K562 (cell line): Measurements from ENCODE around the gene GNAZ. TPM values are rescaled to one million over a fixed set of nuclear protein-coding genes. Genes with fewer than 3 reads are reported as not detected.

Experiments used
- ATAC-seq: fragments of 200-7000 bp; cut with Tn5 transposase; 3 replicates; pipeline ENCODE4 v1.9.1; 2020; ENCODE audit warnings: moderate library complexity
- BruUV-seq: library from RNA; stranded (reverse); fragments of 400-500 nt; replicated peaks from 2 replicates; lab custom pipeline; 2021; lab: Mats Ljungman, UMichigan
- CTCF ChIA-PET: fragments of 300-600 bp; formaldehyde crosslinking; extraction: SDS; loops from one replicate; lab custom pipeline; 2021; ENCODE audit warnings: low intra/inter-chr PET ratio; lab: Yijun Ruan, JAX
- POLR2A ChIA-PET: fragments of 300-600, 350-650 bp; sonication (Branson Sonifier 250); formaldehyde crosslinking; extraction: SDS; loops from one replicate; lab custom pipeline; 2021; ENCODE audit warnings: antibody characterized with exemption, inconsistent platforms; lab: Yijun Ruan, JAX
- DNase-seq, 4 experiments: peaks; one replicate each; pipeline versions ENCODE4 v3.0.0 to v3.0.0-alpha.2; 2011 to 2018; ENCODE audit warnings: low spot score in 3 of 4, mixed read lengths in 3 of 4; ENCODE audit errors: extremely low read depth in 1 of 4
- FAIRE-seq: peaks from 2 replicates; lab custom pipeline; 2011; peaks lifted over from hg19 to GRCh38; lab: Jason Lieb, UNC
- H2AFZ ChIP-seq: 2 replicates; pipeline ENCODE4 v1.6.0; 2011; ENCODE audit warnings: low read depth, low read length, control low read depth, inconsistent platforms
- H3K27ac ChIP-seq: fragments of 200-600 bp; 3 replicates; pipeline ENCODE4 v1.8.0; 2011; ENCODE audit warnings: low read depth, mild to moderate bottlenecking, control low read depth, inconsistent platforms, low read length, moderate library complexity, mixed read lengths; ENCODE audit errors: extremely low read depth
- H3K27me3 ChIP-seq, 2 experiments: fragments of 300-600 bp in 1 of 2; 2 replicates in 1 of 2; 3 replicates in 1 of 2; pipeline versions ENCODE4 v1.6.0 to v1.8.0; 2011; ENCODE audit warnings: inconsistent platforms in 2 of 2, low read length in 2 of 2, mild to moderate bottlenecking in 1 of 2, mixed read lengths in 1 of 2, moderate library complexity in 1 of 2; ENCODE audit not compliant: control insufficient read depth in 2 of 2, insufficient read depth in 2 of 2
- H3K36me3 ChIP-seq: fragments of 300-600 bp; 3 replicates; pipeline ENCODE4 v1.8.0; 2011; ENCODE audit warnings: mild to moderate bottlenecking, low read length, inconsistent platforms; ENCODE audit not compliant: control insufficient read depth, insufficient read depth
- H3K4me1 ChIP-seq, 2 experiments: fragments of 200-600 bp in 1 of 2; replicated peaks in 1 of 2; 2 replicates in 1 of 2; 3 replicates in 1 of 2; pipeline versions ENCODE4 v1.5.1 to v1.8.0; 2011; ENCODE audit warnings: inconsistent platforms in 2 of 2, low read length in 2 of 2, mild to moderate bottlenecking in 1 of 2, mixed read lengths in 1 of 2, moderate library complexity in 1 of 2; ENCODE audit not compliant: control insufficient read depth in 2 of 2, insufficient read depth in 2 of 2
- H3K4me2 ChIP-seq: 2 replicates; pipeline ENCODE4 v1.6.1; 2011; ENCODE audit warnings: low read length, control low read depth, inconsistent platforms, mixed read lengths; ENCODE audit not compliant: insufficient read depth
- H3K4me3 ChIP-seq: fragments of 200-600 bp; sonication (generic), shearing (Covaris generic); 2 replicates; pipeline ENCODE4 v1.5.1; 2016; ENCODE audit warnings: control low read depth, inconsistent platforms
- H3K79me2 ChIP-seq: fragments of 200-600 bp; 3 replicates; pipeline ENCODE4 v1.8.0; 2011; ENCODE audit warnings: low read length, inconsistent platforms; ENCODE audit not compliant: control insufficient read depth, insufficient read depth
- H3K9ac ChIP-seq, 2 experiments: 2 replicates each; pipeline versions ENCODE4 v1.6.0 to v1.6.1; 2011; ENCODE audit warnings: low read depth in 2 of 2, low read length in 2 of 2, control low read depth in 1 of 2, inconsistent platforms in 1 of 2, mild to moderate bottlenecking in 1 of 2, mixed read lengths in 1 of 2; ENCODE audit not compliant: insufficient read depth in 1 of 2
- H3K9me1 ChIP-seq: one replicate; pipeline ENCODE4 v1.6.0; 2011; ENCODE audit warnings: inconsistent platforms, mild to moderate bottlenecking, low read length, moderate library complexity; ENCODE audit not compliant: control insufficient read depth, insufficient read depth
- H3K9me3 ChIP-seq: replicated peaks from 2 replicates; pipeline ENCODE4 v1.5.1; 2011; ENCODE audit warnings: low read depth, low read length, inconsistent platforms; ENCODE audit not compliant: control insufficient read depth, insufficient read depth
- H4K20me1 ChIP-seq: replicated peaks from 2 replicates; pipeline ENCODE4 v1.6.1; 2011; ENCODE audit warnings: low read length, inconsistent platforms, mixed read lengths; ENCODE audit not compliant: control insufficient read depth, insufficient read depth
- IFI16 ChIP-seq: fragments of 250-450 bp; sonication (Bioruptor Pico); IDR thresholded peaks from 2 replicates; pipeline ENCODE4 v2.1.2; 2022; ENCODE audit warnings: mild to moderate bottlenecking, inconsistent platforms
- SMARCA5 ChIP-seq: fragments of 450-650 bp; IDR thresholded peaks from 2 replicates; pipeline ENCODE4 v1.6.1; 2016
- TBP ChIP-seq: optimal IDR thresholded peaks from 2 replicates; pipeline ENCODE3; 2011; ENCODE audit warnings: low read depth, low read length, improper control_type of control experiment
- ZC3H4 ChIP-seq: sonication (generic); formaldehyde crosslinking; IDR thresholded peaks from 2 replicates; pipeline ENCODE4 v1.9.0; 2021; ENCODE audit warnings: missing genetic modification reagents, borderline replicate concordance
- WGBS: fragments of 100-300 bp; shearing (Covaris generic); methylation state at CpG from one replicate; pipeline ENCODE4 v1.1.6; 2016; ENCODE audit warnings: low coverage, mixed read lengths; ENCODE audit not compliant: insufficient coverage; ENCODE audit errors: missing lambda C conversion rate; 5-methylcytosine and 5-hydroxymethylcytosine counted together
- in situ Hi-C: fragments of 300-500 bp; cut with MboI; formaldehyde crosslinking; loops from 4 replicates; pipeline ENCODE4 v1.15.0; 2018; ENCODE audit warnings: inconsistent platforms, mixed read lengths
- intact Hi-C: fragments of 100-400 bp; cut with micrococcal nuclease; formaldehyde crosslinking; loops from 2 replicates; pipeline ENCODE4 v1.14.2; 2022
- polyA plus RNA-seq, 8 experiments: library from polyadenylated mRNA; depleted of rRNA in 4 of 8; stranded (reverse) in 5 of 8; unstranded in 3 of 8; fragments of >200 nt; fragmentation: Nextera tagmentation in 2 of 8; fragmentation: Illumina TruSeq in 1 of 8; extraction: Ambion mirVana in 2 of 8; extraction: Trizol in 1 of 8; gene quantifications; 2 replicates each; pipeline versions ENCODE4 v1.2.1 to v1.2.3, GENCODE V29; 2011 to 2014; ENCODE audit warnings: inconsistent platforms in 1 of 8, missing spikeins in 1 of 8
- total RNA-seq, 7 experiments: library from RNA; depleted of rRNA in 6 of 7; stranded (reverse); fragments of >200 nt in 6 of 7; fragmentation: Illumina TruSeq in 2 of 7; extraction: Trizol in 2 of 7; gene quantifications; 2 replicates each; pipeline versions ENCODE4 v1.2.1 to v1.2.3, GENCODE V29; 2011 to 2021; ENCODE audit warnings: low replicate concordance in 1 of 7
- TF ChIP-seq, protein P1 (sequence below), 2 experiments: fragments of 450-650 bp in 1 of 2; sonication (generic) in 1 of 2; formaldehyde crosslinking in 1 of 2; IDR thresholded peaks; 2 replicates each; pipeline versions ENCODE4 v1.7.1 to v1.9.0; 2016 to 2022; ENCODE audit warnings: inconsistent platforms in 1 of 2, mild to moderate bottlenecking in 1 of 2, missing genetic modification reagents in 1 of 2
- TF ChIP-seq, protein P2 (sequence below): sonication (generic); formaldehyde crosslinking; IDR thresholded peaks from 2 replicates; pipeline ENCODE4 v1.8.1; 2023; ENCODE audit warnings: mild to moderate bottlenecking, missing genetic modification reagents

GNAZ gene
- total and polyA plus RNA-seq, 9 of the 15 experiments (the other 6 are each of a cell fraction or from before 2014, with no cell fraction given): 0.04 to 0.22 (median 0.13) TPM; not detected in 3

DNA sequence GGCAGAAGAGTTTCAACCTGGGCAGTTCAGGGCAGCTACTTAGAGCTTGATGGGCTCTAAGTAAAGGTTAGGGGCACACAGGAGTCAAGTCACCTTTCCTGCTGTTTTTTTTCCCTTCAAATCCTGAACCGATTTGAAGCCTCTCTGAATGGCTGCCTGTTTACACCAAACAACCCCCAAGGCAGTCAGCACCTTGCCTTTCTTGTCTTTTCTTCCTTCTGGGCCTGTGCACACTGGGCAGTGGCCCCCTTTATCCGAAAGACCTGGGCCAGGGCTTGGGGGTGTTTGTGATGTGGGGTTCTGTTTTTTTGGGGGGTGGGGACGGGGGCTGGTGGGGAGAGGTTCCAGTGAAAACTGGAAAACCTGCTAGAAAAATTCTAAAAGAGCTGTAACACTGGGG, 67.1 kb downstream of the GNAZ start (continued):
- TF ChIP-seq IFI16 (CRISPR knock-in tag): no peak
- TF ChIP-seq, all 486 proteins: peak for 0

DNA sequence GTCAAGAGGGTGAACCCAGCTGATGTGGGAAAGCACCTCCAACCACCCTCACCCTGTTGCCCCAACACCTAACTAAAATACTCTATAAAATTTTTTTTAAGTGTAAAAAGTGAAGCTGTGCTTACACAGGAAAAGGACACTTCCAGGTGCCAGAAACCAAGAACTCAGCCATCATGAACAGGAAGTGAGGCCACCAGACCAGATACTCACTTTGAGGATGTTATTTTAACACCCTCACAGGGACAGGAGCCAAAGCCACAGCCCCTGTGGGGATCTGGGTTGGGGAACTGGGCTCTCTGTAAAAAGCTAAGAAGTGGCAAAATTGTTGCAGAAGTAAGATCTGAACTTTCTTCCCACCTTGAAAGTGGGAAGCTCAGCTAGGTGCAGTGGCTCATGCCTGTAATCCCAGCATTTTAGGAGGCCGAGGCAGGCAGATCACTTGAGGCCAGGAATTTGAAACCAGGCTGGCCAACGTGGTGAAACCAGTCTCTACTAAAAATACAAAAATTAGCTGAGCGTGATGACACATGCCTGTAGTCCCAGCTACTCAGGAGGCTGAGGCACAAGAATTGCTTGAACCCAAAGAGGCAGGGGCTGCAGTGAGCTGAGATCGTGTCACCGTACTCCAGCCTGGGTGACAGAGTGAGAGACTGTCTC, 67.7 kb downstream of the GNAZ start:
- no TSS peak for BruUV-seq
- TF ChIP-seq, protein P1, sequence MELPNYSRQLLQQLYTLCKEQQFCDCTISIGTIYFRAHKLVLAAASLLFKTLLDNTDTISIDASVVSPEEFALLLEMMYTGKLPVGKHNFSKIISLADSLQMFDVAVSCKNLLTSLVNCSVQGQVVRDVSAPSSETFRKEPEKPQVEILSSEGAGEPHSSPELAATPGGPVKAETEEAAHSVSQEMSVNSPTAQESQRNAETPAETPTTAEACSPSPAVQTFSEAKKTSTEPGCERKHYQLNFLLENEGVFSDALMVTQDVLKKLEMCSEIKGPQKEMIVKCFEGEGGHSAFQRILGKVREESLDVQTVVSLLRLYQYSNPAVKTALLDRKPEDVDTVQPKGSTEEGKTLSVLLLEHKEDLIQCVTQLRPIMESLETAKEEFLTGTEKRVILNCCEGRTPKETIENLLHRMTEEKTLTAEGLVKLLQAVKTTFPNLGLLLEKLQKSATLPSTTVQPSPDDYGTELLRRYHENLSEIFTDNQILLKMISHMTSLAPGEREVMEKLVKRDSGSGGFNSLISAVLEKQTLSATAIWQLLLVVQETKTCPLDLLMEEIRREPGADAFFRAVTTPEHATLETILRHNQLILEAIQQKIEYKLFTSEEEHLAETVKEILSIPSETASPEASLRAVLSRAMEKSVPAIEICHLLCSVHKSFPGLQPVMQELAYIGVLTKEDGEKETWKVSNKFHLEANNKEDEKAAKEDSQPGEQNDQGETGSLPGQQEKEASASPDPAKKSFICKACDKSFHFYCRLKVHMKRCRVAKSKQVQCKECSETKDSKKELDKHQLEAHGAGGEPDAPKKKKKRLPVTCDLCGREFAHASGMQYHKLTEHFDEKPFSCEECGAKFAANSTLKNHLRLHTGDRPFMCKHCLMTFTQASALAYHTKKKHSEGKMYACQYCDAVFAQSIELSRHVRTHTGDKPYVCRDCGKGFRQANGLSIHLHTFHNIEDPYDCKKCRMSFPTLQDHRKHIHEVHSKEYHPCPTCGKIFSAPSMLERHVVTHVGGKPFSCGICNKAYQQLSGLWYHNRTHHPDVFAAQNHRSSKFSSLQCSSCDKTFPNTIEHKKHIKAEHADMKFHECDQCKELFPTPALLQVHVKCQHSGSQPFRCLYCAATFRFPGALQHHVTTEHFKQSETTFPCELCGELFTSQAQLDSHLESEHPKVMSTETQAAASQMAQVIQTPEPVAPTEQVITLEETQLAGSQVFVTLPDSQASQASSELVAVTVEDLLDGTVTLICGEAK (IDR thresholded peaks at IDR 0.05): no peak
- TF ChIP-seq, protein P1 (CRISPR knock-in tag; IDR thresholded peaks at IDR 0.05): no peak
- TF ChIP-seq TBP (no peak), SMARCA5 (no peak), ZC3H4 (CRISPR knock-in tag) (no peak)
- TF ChIP-seq, protein P2, sequence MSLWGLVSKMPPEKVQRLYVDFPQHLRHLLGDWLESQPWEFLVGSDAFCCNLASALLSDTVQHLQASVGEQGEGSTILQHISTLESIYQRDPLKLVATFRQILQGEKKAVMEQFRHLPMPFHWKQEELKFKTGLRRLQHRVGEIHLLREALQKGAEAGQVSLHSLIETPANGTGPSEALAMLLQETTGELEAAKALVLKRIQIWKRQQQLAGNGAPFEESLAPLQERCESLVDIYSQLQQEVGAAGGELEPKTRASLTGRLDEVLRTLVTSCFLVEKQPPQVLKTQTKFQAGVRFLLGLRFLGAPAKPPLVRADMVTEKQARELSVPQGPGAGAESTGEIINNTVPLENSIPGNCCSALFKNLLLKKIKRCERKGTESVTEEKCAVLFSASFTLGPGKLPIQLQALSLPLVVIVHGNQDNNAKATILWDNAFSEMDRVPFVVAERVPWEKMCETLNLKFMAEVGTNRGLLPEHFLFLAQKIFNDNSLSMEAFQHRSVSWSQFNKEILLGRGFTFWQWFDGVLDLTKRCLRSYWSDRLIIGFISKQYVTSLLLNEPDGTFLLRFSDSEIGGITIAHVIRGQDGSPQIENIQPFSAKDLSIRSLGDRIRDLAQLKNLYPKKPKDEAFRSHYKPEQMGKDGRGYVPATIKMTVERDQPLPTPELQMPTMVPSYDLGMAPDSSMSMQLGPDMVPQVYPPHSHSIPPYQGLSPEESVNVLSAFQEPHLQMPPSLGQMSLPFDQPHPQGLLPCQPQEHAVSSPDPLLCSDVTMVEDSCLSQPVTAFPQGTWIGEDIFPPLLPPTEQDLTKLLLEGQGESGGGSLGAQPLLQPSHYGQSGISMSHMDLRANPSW (CRISPR knock-in tag): 0 out of 2 replicates have a peak, but pooled peaks have one; percentile 48

More for the DNA sequence above, 67.7 kb downstream of the GNAZ start:
- POLR2A ChIA-PET: interaction anchor here (0.6 to 5.6 kb wide), 21 partner anchors 8 to 320 kb away, joined by 3 to 68 read pairs (median 4); no protein-coding TSS in a partner anchor
- no peak overlapping the region for H2AFZ ChIP-seq
- H3K9ac ChIP-seq: no peak overlapping the region
- 4% methylated on average over 5 of the region's 5 CpGs for WGBS
- ATAC-seq (no peak), FAIRE-seq (no peak), DNase-seq (peak in 1 of 4 experiments; percentile 71)
- no peaks in the 10 kb centered on the region for H3K36me3 ChIP-seq
- in situ Hi-C loops: no loop called here
- CTCF ChIA-PET: no interaction called here
- H3K79me2 ChIP-seq: no peaks in the 10 kb centered on the region
- no peak overlapping the region for H3K4me2 ChIP-seq
- peaks cover 11 to 14% of the 10 kb centered on the region in 2 experiments for H3K4me1 ChIP-seq
- peaks cover 8% of the 10 kb centered on the region for H3K9me1 ChIP-seq
- intact Hi-C loops: no loop called here
- H3K27me3 ChIP-seq: peaks cover 33 to 38% of the 10 kb centered on the region in 2 experiments
- no peak overlapping the region for H3K27ac ChIP-seq
- no peak overlapping the region for H3K4me3 ChIP-seq
- H4K20me1 ChIP-seq: peaks cover 17% of the 10 kb centered on the region
- no peaks in the 10 kb centered on the region for H3K9me3 ChIP-seq
